KOPT-K1 (cell line): ENCODE measurements around the gene PRR23E.

Experiments
- H3K27ac ChIP-seq: fragments of 200-600 bp; sonication (generic); 2 replicates; pipeline ENCODE4 v1.5.1; 2016; ENCODE audit warnings: antibody characterized with exemption, mild to moderate bottlenecking, low read depth, low read length; ENCODE audit not compliant: poor library complexity, severe bottlenecking
- H3K36me3 ChIP-seq: fragments of 200-600 bp; sonication (generic); 2 replicates; pipeline ENCODE4 v1.5.1; 2017; ENCODE audit warnings: antibody characterized with exemption, mild to moderate bottlenecking, low read length, moderate library complexity; ENCODE audit not compliant: insufficient read depth
- H3K9me3 ChIP-seq: fragments of 200-600 bp; sonication (generic); 2 replicates; pipeline ENCODE4 v1.5.1; 2017; ENCODE audit warnings: antibody characterized with exemption, low read length, mild to moderate bottlenecking; ENCODE audit not compliant: insufficient read depth, poor library complexity, severe bottlenecking

The PRR23E gene

DNA sequence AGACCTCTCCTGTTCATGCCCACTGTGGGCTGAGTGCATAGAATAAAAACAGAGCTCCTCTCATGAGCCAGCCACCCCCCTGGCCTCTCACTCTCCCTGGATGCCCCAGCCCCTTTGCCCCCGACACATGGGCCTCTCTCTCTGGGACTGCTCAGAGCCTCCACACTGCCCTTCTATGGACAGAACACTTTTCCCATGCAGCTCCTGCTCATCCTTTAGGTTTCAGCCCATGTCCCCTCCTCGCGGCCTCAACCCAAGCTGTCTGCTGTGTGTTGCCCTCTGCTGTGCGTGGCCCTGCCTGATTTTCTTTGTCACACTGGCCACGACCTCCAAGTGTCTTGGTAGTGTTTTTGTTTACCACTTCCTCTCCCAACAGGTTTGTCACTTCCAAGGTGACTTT, 20.7 kb upstream of the PRR23E start:
- no peaks in the 10 kb centered on the region for H3K36me3 ChIP-seq
- no peak overlapping the region for H3K27ac ChIP-seq
- no peaks in the 10 kb centered on the region for H3K9me3 ChIP-seq

DNA sequence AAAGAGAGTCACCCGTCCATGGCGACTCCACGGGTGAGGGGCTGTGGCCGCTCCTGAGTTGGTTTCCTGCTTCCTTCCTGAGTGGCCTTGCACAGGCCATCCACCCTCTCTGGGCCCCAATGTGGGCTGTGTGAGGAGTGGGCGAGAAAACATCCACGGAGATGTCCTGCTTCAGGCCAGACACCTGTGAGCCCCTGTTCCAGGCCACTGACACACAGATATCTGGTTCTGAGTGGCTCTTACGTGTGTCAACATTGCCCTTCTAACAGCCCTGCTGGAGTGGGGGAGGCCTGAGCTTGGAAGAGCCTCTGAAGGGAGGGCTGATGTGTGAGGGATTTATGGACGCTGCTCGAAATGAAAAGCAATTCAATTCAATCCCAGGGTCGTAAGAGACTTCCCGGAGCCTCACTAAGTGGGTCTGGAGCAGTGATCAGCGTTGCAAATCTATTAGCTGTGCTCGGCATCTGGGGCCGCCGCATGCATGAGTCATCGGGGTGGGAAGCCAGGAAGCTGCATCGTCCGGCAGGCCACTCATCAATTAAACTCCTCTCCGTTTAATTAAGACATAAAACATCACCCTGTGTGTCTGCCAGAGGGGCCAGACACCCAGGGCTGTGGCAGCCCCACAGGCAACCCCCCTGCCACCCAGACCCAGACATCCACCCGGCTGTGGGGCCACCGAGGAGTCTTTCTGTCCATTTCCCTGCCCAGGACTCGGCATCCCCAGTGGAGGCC, 20.0 kb upstream of the PRR23E start:
- Histone ChIP-seq H3K9me3 (no peaks in the 10 kb centered on the region), H3K36me3 (no peaks in the 10 kb centered on the region), H3K27ac (no peak overlapping the region)

DNA sequence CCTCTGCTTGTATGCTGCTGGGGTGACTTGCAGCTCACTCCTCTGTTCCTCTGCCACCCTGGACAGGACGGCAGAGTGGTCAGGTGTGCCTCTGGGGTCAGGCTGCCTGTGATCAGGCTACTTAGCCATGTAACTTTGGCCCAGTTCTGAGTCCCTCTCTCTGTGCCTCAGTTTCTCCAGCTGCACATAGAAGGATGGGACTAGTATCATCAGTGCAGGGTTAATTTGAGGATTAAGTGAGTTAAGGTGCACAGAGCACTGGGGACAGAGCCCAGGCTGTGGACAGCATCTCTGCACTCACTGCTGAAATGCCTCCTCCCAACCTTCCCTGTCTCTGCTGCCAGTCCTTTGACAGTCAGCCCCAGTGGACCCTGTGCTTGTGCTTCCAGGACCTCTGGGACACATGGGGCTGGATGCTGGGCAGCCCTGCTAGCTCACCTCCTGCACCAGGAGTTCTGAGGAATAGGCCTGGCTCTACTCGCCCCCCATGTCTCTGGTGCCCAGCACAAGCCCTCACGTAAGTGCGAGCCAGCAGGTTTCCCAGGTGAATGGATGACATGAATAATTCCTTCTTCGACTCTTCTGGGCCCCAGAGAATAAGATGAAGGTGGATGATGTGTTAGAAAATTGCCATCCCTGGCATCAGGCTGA, 19.3 kb upstream of the PRR23E start:
- Histone ChIP-seq H3K27ac (no peak overlapping the region), H3K36me3 (no peaks in the 10 kb centered on the region), H3K9me3 (peaks cover 4% of the 10 kb centered on the region)

DNA sequence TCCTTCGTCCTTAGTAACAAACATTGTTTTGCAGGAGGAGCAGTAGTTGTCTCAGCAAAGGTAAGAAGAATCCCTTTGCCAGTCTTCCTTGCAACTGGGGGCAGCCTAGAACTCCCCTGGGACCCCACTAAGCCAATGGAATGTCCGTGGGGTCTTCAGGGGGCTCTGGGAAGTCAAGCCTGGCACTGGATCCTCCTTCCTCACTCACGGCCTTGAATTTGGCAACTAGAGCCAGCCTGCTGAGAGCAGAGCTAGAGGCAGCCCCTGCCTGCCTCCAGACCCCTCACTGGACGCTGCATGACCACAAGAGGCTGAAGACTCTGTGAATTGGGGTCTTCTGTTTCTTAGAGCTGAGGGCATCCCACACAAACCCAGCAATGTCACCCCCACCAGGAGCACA, 18.6 kb upstream of the PRR23E start:
- no peak overlapping the region for H3K27ac ChIP-seq
- H3K36me3 ChIP-seq: no peaks in the 10 kb centered on the region
- H3K9me3 ChIP-seq: peaks cover 10% of the 10 kb centered on the region

DNA sequence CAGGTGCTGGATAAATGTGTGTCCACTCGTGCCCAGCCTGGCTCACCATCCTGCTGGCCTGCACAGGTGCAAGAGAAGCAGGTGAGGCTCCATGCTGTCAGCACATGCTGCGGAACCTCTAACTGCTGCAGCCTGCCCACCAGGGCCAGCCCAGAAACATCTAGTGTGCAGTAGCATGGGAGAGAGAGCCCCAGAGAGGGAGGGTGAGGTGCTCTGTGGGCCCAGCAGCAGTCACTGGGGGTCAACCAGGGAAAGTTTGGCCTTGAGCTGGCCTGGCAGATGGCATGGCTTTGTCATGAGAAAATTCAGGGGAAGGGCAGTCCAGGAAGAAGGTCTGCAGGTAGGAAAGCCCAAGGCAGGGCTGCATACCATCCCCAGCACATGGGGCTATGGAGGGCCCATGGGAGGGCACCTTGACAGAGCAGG, 18.2 kb upstream of the PRR23E start:
- Histone ChIP-seq H3K9me3 (peaks cover 15% of the 10 kb centered on the region), H3K36me3 (no peaks in the 10 kb centered on the region), H3K27ac (no peak overlapping the region)

DNA sequence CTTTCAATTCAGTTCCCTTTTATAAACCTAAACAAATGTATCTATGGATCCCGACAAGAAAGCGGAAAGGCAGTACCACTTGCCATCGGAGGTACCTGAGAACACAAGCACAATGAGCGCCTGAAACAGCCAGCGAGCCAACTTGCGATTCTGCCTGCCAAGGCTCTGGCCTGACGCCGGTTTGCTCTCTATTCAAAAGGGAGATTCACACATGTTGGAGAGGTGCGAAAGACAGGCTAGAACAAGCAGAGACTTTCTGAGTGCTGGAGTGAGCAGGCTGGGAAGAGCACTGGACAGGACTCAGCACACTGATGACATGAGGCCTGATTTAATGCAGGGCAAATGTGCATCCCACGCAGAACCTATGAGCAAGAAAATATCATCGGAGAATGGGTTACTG, 17.7 kb upstream of the PRR23E start:
- Histone ChIP-seq H3K36me3 (no peaks in the 10 kb centered on the region), H3K9me3 (peaks cover 20% of the 10 kb centered on the region), H3K27ac (no peak overlapping the region)

DNA sequence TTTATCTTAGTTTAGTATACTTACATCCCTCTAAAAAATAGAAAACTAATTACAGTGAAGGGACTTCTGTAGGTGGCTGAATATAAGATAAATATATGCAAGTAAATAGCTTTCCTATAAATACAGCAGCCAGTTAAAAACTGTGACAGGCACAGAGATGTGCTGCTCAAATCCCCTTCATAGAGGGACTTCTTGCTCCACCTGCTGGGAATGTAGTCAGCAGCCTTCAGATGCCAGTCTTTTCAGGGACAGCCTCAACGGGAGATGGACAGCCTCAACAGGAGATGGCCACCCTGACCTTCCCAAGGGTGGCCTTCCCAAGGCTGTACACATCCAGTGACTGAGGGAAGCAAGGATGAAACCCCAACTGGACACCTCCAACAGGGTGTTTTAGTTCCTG, 15.7 kb upstream of the PRR23E start:
- Histone ChIP-seq H3K36me3 (no peaks in the 10 kb centered on the region), H3K9me3 (peaks cover 21% of the 10 kb centered on the region), H3K27ac (no peak overlapping the region)

DNA sequence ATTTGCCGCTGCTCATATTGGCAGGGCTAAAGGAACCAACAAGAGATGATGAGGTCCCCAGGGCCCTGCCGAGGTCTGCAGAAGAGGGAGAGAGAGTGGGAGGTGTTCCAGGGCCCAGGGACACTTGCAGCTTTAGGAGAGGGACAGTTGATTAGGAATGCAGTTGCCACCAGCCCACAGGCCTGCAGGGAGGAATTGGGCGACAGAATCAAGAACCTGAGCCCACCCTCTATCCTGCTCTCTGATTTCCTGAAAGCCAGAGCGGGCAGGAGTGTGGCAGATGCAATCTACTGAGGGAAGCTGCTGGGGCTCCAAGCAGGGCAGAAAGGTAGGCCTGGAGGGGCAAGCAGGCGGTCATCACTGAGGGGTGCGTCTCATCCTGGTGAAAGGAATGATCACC, 12.1 kb upstream of the PRR23E start:
- Histone ChIP-seq H3K36me3 (no peaks in the 10 kb centered on the region), H3K27ac (no peak overlapping the region), H3K9me3 (peaks cover 21% of the 10 kb centered on the region)

DNA sequence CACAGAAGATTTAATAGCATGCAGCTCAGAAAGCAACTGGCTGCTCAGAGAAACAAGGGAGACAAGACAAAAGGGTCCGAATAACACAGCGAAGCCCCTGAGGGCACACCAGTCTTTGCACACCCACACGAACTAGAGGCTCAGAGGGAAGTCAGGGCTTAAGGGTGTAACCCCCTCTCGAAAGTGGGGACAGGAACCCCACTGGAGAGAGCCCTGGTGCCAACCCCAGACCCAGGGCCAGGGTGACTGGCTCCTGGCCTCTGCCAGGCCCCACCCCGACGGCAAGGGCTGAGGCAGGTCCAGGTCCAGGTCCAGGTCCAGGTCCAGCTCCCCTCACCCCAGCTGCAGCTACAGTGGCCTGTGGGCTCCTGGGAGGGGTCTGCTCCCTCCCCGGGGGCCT, 10.5 kb upstream of the PRR23E start:
- peaks cover 21% of the 10 kb centered on the region for H3K9me3 ChIP-seq
- no peak overlapping the region for H3K27ac ChIP-seq
- no peaks in the 10 kb centered on the region for H3K36me3 ChIP-seq

DNA sequence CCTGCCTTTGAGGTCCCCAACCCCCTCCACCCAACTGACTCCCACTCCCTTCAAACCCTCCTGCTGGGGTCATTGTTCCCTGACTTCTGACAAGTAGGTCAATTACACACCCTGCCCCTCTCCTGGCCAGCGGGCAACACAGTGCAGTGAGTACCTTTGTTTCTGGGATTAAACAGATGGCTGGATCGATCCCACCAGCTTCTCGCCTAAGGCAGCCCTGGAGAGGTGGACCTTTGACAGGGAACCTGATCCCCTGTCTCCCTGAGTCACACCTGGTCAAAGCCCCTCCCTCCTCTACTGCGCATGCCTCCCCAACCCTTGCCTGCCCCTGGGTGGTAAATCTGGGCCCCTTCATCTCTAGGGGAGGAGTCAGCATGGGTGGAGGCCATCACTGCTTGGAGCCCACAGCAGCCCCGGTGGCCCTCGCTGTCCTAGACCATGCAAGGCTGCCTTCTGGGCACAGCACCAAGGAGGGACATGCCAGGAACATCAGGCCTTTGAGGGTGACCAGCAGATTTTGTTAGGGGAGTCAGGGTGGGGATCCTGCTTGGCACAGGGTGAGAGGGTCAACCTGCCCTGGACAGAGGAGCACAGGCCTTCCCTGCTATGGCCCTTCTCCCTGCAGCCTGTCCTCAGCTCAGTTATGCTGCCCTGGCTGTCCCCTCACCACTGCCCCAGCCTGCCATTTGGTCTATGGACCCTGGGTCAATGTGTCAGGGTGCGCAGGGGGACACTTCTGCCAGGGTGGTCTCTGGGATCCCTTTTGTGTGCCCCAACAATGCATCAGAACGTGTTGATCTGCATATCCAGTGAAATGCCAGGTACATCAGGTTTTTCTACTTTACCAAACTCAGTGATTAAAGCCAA, 9.8 kb upstream of the PRR23E start:
- H3K36me3 ChIP-seq: no peaks in the 10 kb centered on the region
- H3K27ac ChIP-seq: no peak overlapping the region
- peaks cover 21% of the 10 kb centered on the region for H3K9me3 ChIP-seq

DNA sequence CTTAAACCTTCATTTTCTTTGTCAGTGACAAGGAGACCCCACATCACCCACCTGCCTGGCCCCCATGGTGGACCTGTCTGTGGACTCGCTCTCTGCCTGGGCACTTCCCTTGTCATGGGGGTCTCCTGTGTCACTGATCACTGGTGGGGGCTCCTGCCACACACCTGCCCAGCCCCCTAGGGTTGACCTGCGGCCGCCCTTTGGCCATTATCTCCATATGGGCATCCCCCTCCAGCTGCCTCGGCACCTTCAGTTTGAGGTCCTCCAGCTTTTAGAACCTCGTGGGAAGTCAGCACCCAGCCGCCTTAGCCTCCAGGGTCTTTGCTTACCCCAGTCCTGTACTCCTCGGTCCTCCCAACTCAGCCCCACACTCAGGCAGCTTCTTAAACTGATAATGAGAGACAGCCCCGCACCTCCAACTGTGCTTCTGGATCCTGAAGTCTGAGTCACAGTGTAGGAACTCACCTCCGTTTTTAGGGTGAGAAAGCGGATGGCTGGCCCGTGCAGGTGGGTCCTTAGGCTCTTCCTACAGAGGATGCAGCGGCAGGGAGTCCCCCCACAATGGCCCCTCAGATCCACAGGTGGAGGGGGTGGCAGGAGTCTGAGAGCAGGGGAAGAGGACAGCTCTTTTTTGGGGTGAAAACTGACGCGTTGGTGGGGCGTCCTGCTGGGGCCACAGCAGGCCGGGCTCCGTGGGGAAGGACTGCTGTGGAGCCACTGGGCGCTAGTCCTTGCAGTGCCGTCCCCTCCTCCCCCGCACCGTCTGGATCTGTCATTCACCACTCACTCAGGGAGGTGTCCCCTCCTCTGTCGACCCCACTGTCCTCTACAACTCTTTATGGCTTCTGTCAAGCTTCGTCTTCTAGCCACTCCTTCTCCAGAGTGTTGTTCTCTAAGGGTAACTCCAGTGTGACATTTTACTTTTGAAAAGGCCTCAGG, 8.7 kb upstream of the PRR23E start:
- Histone ChIP-seq H3K27ac (no peak overlapping the region), H3K9me3 (peaks cover 11% of the 10 kb centered on the region), H3K36me3 (no peaks in the 10 kb centered on the region)

DNA sequence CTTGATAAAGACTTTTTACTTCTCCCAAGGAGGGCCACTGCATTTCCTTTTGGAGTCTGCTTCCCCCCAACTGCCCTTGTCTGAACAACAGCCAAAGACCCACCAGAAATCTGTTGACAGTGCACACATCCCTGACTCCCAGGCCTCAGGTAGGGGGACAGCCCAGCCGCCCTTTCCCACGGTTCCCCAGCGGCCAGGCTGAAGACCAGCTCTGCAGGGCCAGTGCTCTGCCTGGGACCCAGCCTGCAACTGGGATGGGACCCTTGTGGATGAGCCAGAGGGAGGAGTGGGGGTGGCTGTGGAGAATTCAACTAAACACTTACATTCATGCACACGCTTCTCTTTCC, 8.1 kb upstream of the PRR23E start:
- no peak overlapping the region for H3K27ac ChIP-seq
- peaks cover 5% of the 10 kb centered on the region for H3K9me3 ChIP-seq
- H3K36me3 ChIP-seq: no peaks in the 10 kb centered on the region

DNA sequence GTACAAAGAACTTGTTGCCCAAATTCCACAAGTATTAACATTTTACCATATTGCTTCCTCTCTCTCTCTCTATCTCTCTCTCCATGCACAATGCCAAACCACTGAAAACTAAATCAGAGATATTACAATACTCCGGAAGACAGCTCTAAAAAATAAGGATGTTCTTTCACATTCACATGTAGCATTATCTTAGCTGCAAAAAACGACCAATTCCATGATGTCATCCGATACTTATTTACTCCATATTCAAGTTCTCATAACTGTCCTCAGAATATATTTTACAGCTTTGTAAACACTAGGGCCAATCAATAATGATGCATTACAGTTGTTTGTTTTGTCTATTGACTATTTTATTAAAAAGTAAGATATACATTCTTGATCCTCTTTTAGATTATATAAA, 7.7 kb upstream of the PRR23E start:
- no peaks in the 10 kb centered on the region for H3K36me3 ChIP-seq
- H3K27ac ChIP-seq: no peak overlapping the region
- H3K9me3 ChIP-seq: peaks cover under 1% of the 10 kb centered on the region

DNA sequence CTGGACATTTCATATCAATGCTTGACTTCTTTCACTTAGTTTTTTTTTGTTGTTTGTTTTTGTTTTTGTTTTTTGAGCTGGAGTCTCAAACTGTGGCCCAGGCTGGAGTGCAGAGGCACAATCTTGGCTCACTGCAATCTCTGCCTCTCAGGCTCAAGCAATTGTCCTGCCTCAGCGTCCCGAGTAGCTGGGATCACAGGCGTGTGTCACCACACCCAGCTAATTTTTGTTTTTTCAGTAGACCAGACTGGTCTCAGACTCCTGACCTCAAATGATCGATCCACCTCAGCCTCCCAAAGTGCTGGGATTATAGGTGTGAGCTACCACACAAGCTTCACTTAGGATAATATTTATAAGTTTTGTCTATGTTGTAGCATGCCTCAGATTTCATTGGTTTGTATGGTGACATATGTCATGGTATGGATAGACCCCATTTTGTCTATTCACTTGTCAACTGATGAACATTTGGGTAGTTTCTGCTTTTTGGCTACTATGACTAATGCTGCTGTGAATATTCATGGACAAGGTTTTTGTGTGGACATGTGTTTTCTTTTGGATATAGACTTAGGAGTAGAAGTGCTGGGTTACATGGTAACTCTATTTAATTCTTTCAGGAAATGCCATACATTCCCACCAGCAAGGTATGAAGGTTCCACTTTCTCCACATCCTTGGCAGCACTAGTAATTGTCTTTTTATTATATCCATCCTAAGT, 6.8 kb upstream of the PRR23E start:
- Histone ChIP-seq H3K9me3 (peaks cover 7% of the 10 kb centered on the region), H3K27ac (no peak overlapping the region), H3K36me3 (no peaks in the 10 kb centered on the region)
